ENCODE measurements around the gene TTBK2.

DNA sequence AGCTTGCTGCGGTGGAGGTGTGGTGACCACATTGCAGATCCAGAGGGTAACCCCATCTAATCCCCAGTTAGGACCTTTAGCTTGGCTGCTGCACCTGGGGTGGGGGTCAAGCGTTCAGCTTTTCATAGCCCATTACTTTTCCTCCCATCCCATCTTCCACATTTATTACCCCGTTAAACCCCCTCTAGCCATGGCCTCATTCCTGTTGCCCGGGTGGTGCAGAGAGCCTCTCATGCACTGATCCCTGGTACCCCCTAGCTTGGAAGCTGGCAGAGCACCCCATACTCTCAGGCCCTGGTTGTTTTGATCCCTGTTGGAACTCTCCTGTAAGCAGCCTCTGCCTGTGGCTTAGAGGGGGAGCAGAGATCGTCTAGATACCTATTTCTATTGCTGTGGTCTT is 204.5 kb downstream of the TTBK2 start:
- no peak for TF ChIP-seq CTCF (IDR thresholded peaks at IDR 0.05)
- no peak for TF ChIP-seq ZFX (IDR thresholded peaks at IDR 0.05; ENCODE audit: borderline replicate concordance)

All from 22Rv1 (cell line).